Measurements from ENCODE around the gene GRWD1. TPM values are rescaled to one million over a fixed set of nuclear protein-coding genes. Genes with fewer than 3 reads are reported as not detected.

Gene GRWD1
- total and polyA plus RNA-seq, 2 of the 4 experiments (the other 2 are of a cell fraction), result 22.0 to 22.5 TPM

GRCh38 chr19:48445256-48445605 is 552 bp upstream of the GRWD1 start:
- H4K8ac ChIP-seq (ENCODE audit: low read depth in 2 of 2, low read length in 2 of 2), result peak overlapping the region; percentile 12 to 94
- H2BK120ac ChIP-seq (ENCODE audit: low read depth, low read length), result peak overlapping the region; percentile 97; the same call in 1 of the 2 replicates
- H3K9me1 ChIP-seq (ENCODE audit: insufficient read depth, low read length), result peaks cover 4% of the 10 kb centered on the region
- dilution Hi-C loops (cut with HindIII; ENCODE audit: low sequenced_read_pairs, unreplicated experiment) (no loop called here), in situ Hi-C loops (cut with MboI; ENCODE audit: low sequenced_read_pairs) (no loop called here), intact Hi-C loops (cut with micrococcal nuclease) (loop anchor here (1.0 kb wide), 2 partner anchors 54 to 125 kb away; partner anchors contain the start of gene KDELR1)
- CTCF ChIA-PET, result interaction anchor here (0.6 to 1.5 kb wide), 7 partner anchors 14 to 1062 kb away, joined by 3 to 4 read pairs (median 3); no protein-coding TSS in a partner anchor
- peak overlapping the region; percentile 68 for H3K4me2 ChIP-seq (ENCODE audit: low read depth, low read length)
- H4K20me1 ChIP-seq (ENCODE audit: insufficient read depth, low read length), result no peaks in the 10 kb centered on the region
- H3K18ac ChIP-seq (ENCODE audit: low read depth, low read length), result no peak overlapping the region
- peaks cover 19% of the 10 kb centered on the region for H3K27me3 ChIP-seq (ENCODE audit: control insufficient read depth, insufficient read depth, low read length)
- H3K56ac ChIP-seq (ENCODE audit: extremely low read depth, insufficient read depth, low read length), result peak overlapping the region; percentile 93
- BruUV-seq (replicated peaks), result no TSS peak
- POLR2A ChIA-PET (ENCODE audit: unreplicated experiment), result no interaction called here
- peak overlapping the region; percentile 37; the same call in 1 of the 3 replicates for H2BK15ac ChIP-seq (ENCODE audit: low read depth, low read length)
- ATAC-seq (ENCODE audit: low read depth) (peak; percentile 90), DNase-seq (peak; percentile 94)
- H2AK9ac ChIP-seq (replicated peaks; ENCODE audit: low read depth, low read length, poor library complexity), result peak overlapping the region; percentile 81
- H2BK5ac ChIP-seq (ENCODE audit: low read depth, low read length, poor library complexity, severe bottlenecking), result peak overlapping the region; percentile 86
- no peak overlapping the region for H2AK5ac ChIP-seq (ENCODE audit: low read depth, low read length)
- H2AFZ ChIP-seq (replicated peaks; ENCODE audit: low read length, poor library complexity), result peak overlapping the region; percentile 96
- H2BK20ac ChIP-seq (ENCODE audit: low read depth, low read length), result no peak overlapping the region
- peak; percentile 94 for TF ChIP-seq CTCF (conservative IDR thresholded peaks at IDR 0.05; ENCODE audit: low read depth, low read length)
- TF ChIP-seq RFX5 (IDR thresholded peaks at IDR 0.05; ENCODE audit: low read depth, low read length), result no peak
- TF ChIP-seq MXI1 (IDR thresholded peaks at IDR 0.05; ENCODE audit: borderline replicate concordance, low read depth, low read length), result no peak
- peak; percentile 64 for TF ChIP-seq SMC3 (IDR thresholded peaks at IDR 0.05; ENCODE audit: low read depth, low read length)
- peak; percentile 88 for TF ChIP-seq CEBPB (IDR thresholded peaks at IDR 0.05; ENCODE audit: low read depth, low read length)
- no peak for TF ChIP-seq FOS (IDR thresholded peaks at IDR 0.05; ENCODE audit: low read depth, low read length)
- peak; percentile 76 for TF ChIP-seq RAD21 (IDR thresholded peaks at IDR 0.05; ENCODE audit: low read length)
- TF ChIP-seq POLR2A (IDR thresholded peaks at IDR 0.05; ENCODE audit: low read depth, low read length), result no peak
- TF ChIP-seq BHLHE40 (IDR thresholded peaks at IDR 0.05; ENCODE audit: low read depth, low read length), result peak; percentile 2; the same call in 1 of the 2 replicates
- TF ChIP-seq MAZ (IDR thresholded peaks at IDR 0.05; ENCODE audit: borderline replicate concordance, low read depth, low read length), result no peak
- no peak for TF ChIP-seq USF2 (IDR thresholded peaks at IDR 0.05; ENCODE audit: low read depth, low read length)
- no peak for TF ChIP-seq MAFK (IDR thresholded peaks at IDR 0.05; ENCODE audit: low read depth, low read length)
- no peak for TF ChIP-seq RCOR1 (IDR thresholded peaks at IDR 0.05; ENCODE audit: insufficient replicate concordance, low read length)
- no peak for TF ChIP-seq CHD1 (IDR thresholded peaks at IDR 0.05; ENCODE audit: low read depth, low read length)
- TF ChIP-seq NFE2L2 (IDR thresholded peaks at IDR 0.05; ENCODE audit: low read depth, low read length), result no peak
- peak overlapping the region; percentile 77 for H3K27ac ChIP-seq (ENCODE audit: insufficient read depth, low read length)
- peak overlapping the region; percentile 97; the same call in 1 of the 2 replicates for H3K4ac ChIP-seq (ENCODE audit: low read depth, low read length)
- peak overlapping the region; percentile 69; the same call in 1 of the 2 replicates for H3K9ac ChIP-seq (ENCODE audit: low read depth, low read length)
- no peaks in the 10 kb centered on the region for H3K9me3 ChIP-seq (ENCODE audit: control insufficient read depth, insufficient read depth, low read length)
- H3K79me1 ChIP-seq (ENCODE audit: low read depth in 1 of 2, low read length in 2 of 2), result peaks cover 7 to 24% of the 10 kb centered on the region in 2 experiments
- H3K23ac ChIP-seq (ENCODE audit: low read depth, low read length), result peak overlapping the region; percentile 89; the same call in 1 of the 2 replicates
- H4K91ac ChIP-seq (ENCODE audit: insufficient read depth, low read depth, low read length), result peak overlapping the region; percentile 92; the same call in 1 of the 2 replicates
- peak overlapping the region; percentile 16; the same call in 1 of the 2 replicates for H4K5ac ChIP-seq (ENCODE audit: low read depth, low read length)
- peaks cover 8% of the 10 kb centered on the region for H3K36me3 ChIP-seq (ENCODE audit: control insufficient read depth, insufficient read depth, low read length)
- H3K4me1 ChIP-seq (ENCODE audit: control insufficient read depth, insufficient read depth, low read length), result peaks cover 8% of the 10 kb centered on the region
- peak overlapping the region; percentile 53 for H3K4me3 ChIP-seq (ENCODE audit: insufficient read depth, low read depth, low read length)
- WGBS, 2 experiments (ENCODE audit: extremely low coverage in 2 of 2, insufficient read length in 1 of 2), result no CpG with 5 or more reads among the region's 6 CpGs
- peak overlapping the region; percentile 11; the same call in 1 of the 2 replicates for H3K14ac ChIP-seq (replicated peaks; ENCODE audit: low read depth, low read length)
